OCI-LY1 (cell line): Measurements from ENCODE around the gene BZW2.

Experiments used
- H2AFZ ChIP-seq: fragments of 200-600 bp; sonication (generic), shearing (Covaris generic); 2 replicates; pipeline ENCODE4 v1.6.0; 2014; ENCODE audit warnings: antibody characterized with exemption, mild to moderate bottlenecking, low read length
- H3F3A ChIP-seq: fragments of 200-600 bp; sonication (generic), shearing (Covaris generic); 2 replicates; pipeline ENCODE4 v1.6.0; 2014; ENCODE audit warnings: mild to moderate bottlenecking, antibody characterized with exemption, low read length, moderate library complexity; ENCODE audit not compliant: insufficient read depth
- H3K27ac ChIP-seq: fragments of 200-600 bp; sonication (generic); 2 replicates; pipeline ENCODE4 v1.5.1; 2014; ENCODE audit warnings: low read length, mixed run types, mild to moderate bottlenecking, low read depth; ENCODE audit not compliant: poor library complexity, severe bottlenecking
- H3K27me3 ChIP-seq: fragments of 200-600 bp; sonication (generic); 2 replicates; pipeline ENCODE4 v1.6.0; 2014; ENCODE audit warnings: antibody characterized with exemption, mild to moderate bottlenecking, low read length, moderate library complexity; ENCODE audit not compliant: insufficient read depth
- H3K36me3 ChIP-seq: fragments of 200-600 bp; sonication (generic); 2 replicates; pipeline ENCODE4 v1.6.1; 2014; ENCODE audit warnings: mild to moderate bottlenecking, antibody characterized with exemption, low read length, moderate library complexity, mixed read lengths; ENCODE audit not compliant: insufficient read depth
- H3K4me1 ChIP-seq: fragments of 200-600 bp; sonication (generic); 2 replicates; pipeline ENCODE4 v1.5.1; 2014; ENCODE audit warnings: mild to moderate bottlenecking, low read length, moderate library complexity; ENCODE audit not compliant: insufficient read depth, severe bottlenecking
- H3K4me2 ChIP-seq: fragments of 200-600 bp; sonication (generic), shearing (Covaris generic); 2 replicates; pipeline ENCODE4 v1.6.1; 2014; ENCODE audit warnings: low read length
- H3K4me3 ChIP-seq: fragments of 200-600 bp; sonication (generic); 2 replicates; pipeline ENCODE4 v1.5.1; 2014; ENCODE audit warnings: low read length, low read depth, mild to moderate bottlenecking, mixed read lengths; ENCODE audit not compliant: poor library complexity, severe bottlenecking
- H3K79me2 ChIP-seq: fragments of 200-600 bp; shearing (Covaris generic); 2 replicates; pipeline ENCODE4 v1.6.1; 2016; ENCODE audit warnings: mixed run types, low read length, mixed read lengths; ENCODE audit not compliant: insufficient read depth
- H3K9ac ChIP-seq: fragments of 200-600 bp; sonication (generic), shearing (Covaris generic); 2 replicates; pipeline ENCODE4 v1.6.1; 2014; ENCODE audit warnings: mild to moderate bottlenecking, low read length, mixed read lengths
- H3K9me2 ChIP-seq: fragments of 200-600 bp; sonication (generic), shearing (Covaris generic); 2 replicates; pipeline ENCODE4 v1.6.1; 2014; ENCODE audit warnings: low read depth, mild to moderate bottlenecking, low read length, mixed read lengths
- H3K9me3 ChIP-seq: fragments of 200-600 bp; shearing (Covaris generic); 2 replicates; pipeline ENCODE4 v1.6.1; 2014; ENCODE audit warnings: low read length, mixed read lengths
- H4K20me1 ChIP-seq: fragments of 200-600 bp; sonication (generic), shearing (Covaris generic); 2 replicates; pipeline ENCODE4 v1.6.0; 2016; ENCODE audit warnings: mild to moderate bottlenecking, low read length; ENCODE audit not compliant: insufficient read depth
- CTCF ChIP-seq: fragments of 200-600 bp; sonication (generic), shearing (Covaris generic); IDR thresholded peaks from 2 replicates; pipeline ENCODE4 v1.5.1; 2017; ENCODE audit warnings: mild to moderate bottlenecking, antibody characterized with exemption, low read length, moderate library complexity, mixed read lengths
- EZH2 ChIP-seq: fragments of 200-600 bp; sonication (generic), shearing (Covaris generic); IDR thresholded peaks from 2 replicates; pipeline ENCODE4 v1.8.0; 2017; ENCODE audit warnings: borderline replicate concordance, mixed run types, mild to moderate bottlenecking, antibody characterized with exemption, low read length, moderate library complexity, mixed read lengths

Gene BZW2

GRCh38 chr7:16745645-16746044, 99.7 kb downstream of the BZW2 start:
- H3K4me1 ChIP-seq, result no peaks in the 10 kb centered on the region
- H3K36me3 ChIP-seq, result no peaks in the 10 kb centered on the region
- no peaks in the 10 kb centered on the region for H3F3A ChIP-seq
- H3K4me3 ChIP-seq, result no peak overlapping the region
- H3K27me3 ChIP-seq, result 0 out of 2 replicates have a peak, but pooled peaks cover 3% of the 10 kb centered on the region
- no peaks in the 10 kb centered on the region for H3K79me2 ChIP-seq
- H3K27ac ChIP-seq, result no peak overlapping the region
- H4K20me1 ChIP-seq, result no peaks in the 10 kb centered on the region
- H3K9me2 ChIP-seq, result no peaks in the 10 kb centered on the region
- no peak overlapping the region for H2AFZ ChIP-seq
- H3K9ac ChIP-seq, result no peak overlapping the region
- no peaks in the 10 kb centered on the region for H3K9me3 ChIP-seq
- H3K4me2 ChIP-seq, result no peak overlapping the region
- TF ChIP-seq CTCF, result no peak
- TF ChIP-seq EZH2, result no peak

- no peak for TF ChIP-seq EZH2
- TF ChIP-seq CTCF, result no peak
- Histone ChIP-seq H3K9me3 (no peaks in the 10 kb centered on the region), H3K27me3 (no peaks in the 10 kb centered on the region), H3K36me3 (no peaks in the 10 kb centered on the region), H3K9me2 (no peaks in the 10 kb centered on the region), H3K27ac (no peak overlapping the region), H3K4me2 (no peak overlapping the region), H3K9ac (no peak overlapping the region), H4K20me1 (no peaks in the 10 kb centered on the region), H3F3A (no peaks in the 10 kb centered on the region), H3K79me2 (no peaks in the 10 kb centered on the region), H3K4me1 (no peaks in the 10 kb centered on the region), H3K4me3 (no peak overlapping the region), H2AFZ (no peak overlapping the region)
Observed at GRCh38 chr7:16747102-16747501, 101.1 kb downstream of the BZW2 start.

GRCh38 chr7:16753102-16753931, 107.3 kb downstream of the BZW2 start, which contains the start of gene TSPAN13:
Gene TSPAN13, plus strand, starts transcription at chr7:16753755. Its CDS starts 213 bp downstream, at chr7:16753968.
- Histone ChIP-seq H4K20me1 (no peaks in the 10 kb centered on the region), H3F3A (no peaks in the 10 kb centered on the region), H3K79me2 (peaks cover 21% of the 10 kb centered on the region), H3K36me3 (no peaks in the 10 kb centered on the region), H3K27me3 (no peaks in the 10 kb centered on the region), H2AFZ (peak within 1 kb of the TSS; percentile 57; the same call in 1 of the 2 replicates), H3K4me3 (peak within 1 kb of the TSS; percentile 83), H3K9me3 (no peaks in the 10 kb centered on the region), H3K9ac (peak within 1 kb of the TSS; percentile 68), H3K27ac (peak within 1 kb of the TSS; percentile 50), H3K9me2 (no peaks in the 10 kb centered on the region), H3K4me2 (peak within 1 kb of the TSS; percentile 78), H3K4me1 (peaks cover 30% of the 10 kb centered on the region)
- TF ChIP-seq EZH2 (no peak), CTCF (no peak)
